Panc1 (cell line): ENCODE measurements around the gene KRAS.

ENCODE experiments used
- POLR2AphosphoS5 ChIP-seq: IDR thresholded peaks from 2 replicates; pipeline ENCODE4 v1.6.1; 2012; ENCODE audit warnings: mild to moderate bottlenecking, low read depth, low read length, moderate library complexity
- SIN3A ChIP-seq: IDR thresholded peaks from 2 replicates; pipeline ENCODE4 v1.6.1; 2012; ENCODE audit warnings: low read depth, mild to moderate bottlenecking, low read length, moderate library complexity, borderline replicate concordance; ENCODE audit not compliant: insufficient read depth
- TCF7L2 ChIP-seq: IDR thresholded peaks from 2 replicates; pipeline ENCODE4 v1.6.1; 2011; ENCODE audit warnings: mild to moderate bottlenecking, low read depth, low read length, inconsistent platforms
- TF ChIP-seq, protein P1 (sequence below): fragments of 450-650 bp; IDR thresholded peaks from 2 replicates; pipeline ENCODE4 v1.5.1; 2017; ENCODE audit warnings: mild to moderate bottlenecking
- TF ChIP-seq, protein P2 (sequence below), 2 experiments: IDR thresholded peaks; 2 replicates each; pipeline ENCODE4 v1.6.1; 2011 to 2012; ENCODE audit warnings: low read depth in 2 of 2, control low read depth in 1 of 2, low read length in 1 of 2, mild to moderate bottlenecking in 1 of 2, moderate library complexity in 1 of 2; ENCODE audit not compliant: insufficient read depth in 1 of 2

DNA sequence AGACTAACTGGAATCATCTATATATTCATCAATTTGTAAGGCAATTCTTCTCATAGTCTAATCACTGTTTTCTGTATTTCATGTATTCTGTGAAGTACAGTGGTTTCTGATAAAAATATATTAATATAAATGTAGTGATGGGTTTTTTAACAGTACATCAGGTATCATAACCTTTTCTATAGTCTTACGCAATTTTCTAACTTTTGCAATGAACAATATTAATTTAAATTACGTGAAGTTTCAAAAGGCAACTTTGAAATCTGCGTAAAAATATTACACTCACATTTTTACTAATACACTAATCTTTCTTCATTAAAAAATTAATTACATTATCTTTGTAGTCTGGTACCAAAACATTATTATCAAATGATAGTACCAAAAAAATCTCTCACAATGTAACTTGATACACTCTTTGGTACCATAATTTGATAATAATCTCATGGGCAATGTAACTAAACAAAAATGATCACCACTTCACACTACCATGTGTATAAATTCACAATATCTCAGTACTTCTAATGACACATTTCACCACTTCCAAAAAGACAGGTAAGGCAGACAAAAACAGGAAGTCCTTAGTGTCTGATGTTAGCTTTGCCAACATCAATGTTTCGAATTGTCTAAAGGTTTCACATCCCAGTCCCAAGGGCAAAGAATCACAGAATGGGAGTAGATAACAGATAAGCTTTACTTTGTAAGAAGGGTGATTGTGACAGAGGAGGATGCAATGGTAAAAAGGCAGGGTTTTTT lies 64.5 kb downstream of the KRAS start:
- TF ChIP-seq, protein P1, sequence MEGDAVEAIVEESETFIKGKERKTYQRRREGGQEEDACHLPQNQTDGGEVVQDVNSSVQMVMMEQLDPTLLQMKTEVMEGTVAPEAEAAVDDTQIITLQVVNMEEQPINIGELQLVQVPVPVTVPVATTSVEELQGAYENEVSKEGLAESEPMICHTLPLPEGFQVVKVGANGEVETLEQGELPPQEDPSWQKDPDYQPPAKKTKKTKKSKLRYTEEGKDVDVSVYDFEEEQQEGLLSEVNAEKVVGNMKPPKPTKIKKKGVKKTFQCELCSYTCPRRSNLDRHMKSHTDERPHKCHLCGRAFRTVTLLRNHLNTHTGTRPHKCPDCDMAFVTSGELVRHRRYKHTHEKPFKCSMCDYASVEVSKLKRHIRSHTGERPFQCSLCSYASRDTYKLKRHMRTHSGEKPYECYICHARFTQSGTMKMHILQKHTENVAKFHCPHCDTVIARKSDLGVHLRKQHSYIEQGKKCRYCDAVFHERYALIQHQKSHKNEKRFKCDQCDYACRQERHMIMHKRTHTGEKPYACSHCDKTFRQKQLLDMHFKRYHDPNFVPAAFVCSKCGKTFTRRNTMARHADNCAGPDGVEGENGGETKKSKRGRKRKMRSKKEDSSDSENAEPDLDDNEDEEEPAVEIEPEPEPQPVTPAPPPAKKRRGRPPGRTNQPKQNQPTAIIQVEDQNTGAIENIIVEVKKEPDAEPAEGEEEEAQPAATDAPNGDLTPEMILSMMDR: no peak
- no peak for TF ChIP-seq POLR2AphosphoS5
- TF ChIP-seq TCF7L2: no peak
- TF ChIP-seq, protein P2, sequence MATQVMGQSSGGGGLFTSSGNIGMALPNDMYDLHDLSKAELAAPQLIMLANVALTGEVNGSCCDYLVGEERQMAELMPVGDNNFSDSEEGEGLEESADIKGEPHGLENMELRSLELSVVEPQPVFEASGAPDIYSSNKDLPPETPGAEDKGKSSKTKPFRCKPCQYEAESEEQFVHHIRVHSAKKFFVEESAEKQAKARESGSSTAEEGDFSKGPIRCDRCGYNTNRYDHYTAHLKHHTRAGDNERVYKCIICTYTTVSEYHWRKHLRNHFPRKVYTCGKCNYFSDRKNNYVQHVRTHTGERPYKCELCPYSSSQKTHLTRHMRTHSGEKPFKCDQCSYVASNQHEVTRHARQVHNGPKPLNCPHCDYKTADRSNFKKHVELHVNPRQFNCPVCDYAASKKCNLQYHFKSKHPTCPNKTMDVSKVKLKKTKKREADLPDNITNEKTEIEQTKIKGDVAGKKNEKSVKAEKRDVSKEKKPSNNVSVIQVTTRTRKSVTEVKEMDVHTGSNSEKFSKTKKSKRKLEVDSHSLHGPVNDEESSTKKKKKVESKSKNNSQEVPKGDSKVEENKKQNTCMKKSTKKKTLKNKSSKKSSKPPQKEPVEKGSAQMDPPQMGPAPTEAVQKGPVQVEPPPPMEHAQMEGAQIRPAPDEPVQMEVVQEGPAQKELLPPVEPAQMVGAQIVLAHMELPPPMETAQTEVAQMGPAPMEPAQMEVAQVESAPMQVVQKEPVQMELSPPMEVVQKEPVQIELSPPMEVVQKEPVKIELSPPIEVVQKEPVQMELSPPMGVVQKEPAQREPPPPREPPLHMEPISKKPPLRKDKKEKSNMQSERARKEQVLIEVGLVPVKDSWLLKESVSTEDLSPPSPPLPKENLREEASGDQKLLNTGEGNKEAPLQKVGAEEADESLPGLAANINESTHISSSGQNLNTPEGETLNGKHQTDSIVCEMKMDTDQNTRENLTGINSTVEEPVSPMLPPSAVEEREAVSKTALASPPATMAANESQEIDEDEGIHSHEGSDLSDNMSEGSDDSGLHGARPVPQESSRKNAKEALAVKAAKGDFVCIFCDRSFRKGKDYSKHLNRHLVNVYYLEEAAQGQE (IDR thresholded peaks at IDR 0.05; ENCODE audit: insufficient read depth in 1 of 2, low read depth in 2 of 2, low read length in 1 of 2): no peak
- no peak for TF ChIP-seq SIN3A
